GM21528 (cell line): ENCODE data around the gene MRRF.

Experiments
- ATAC-seq: cut with Tn5 transposase; IDR thresholded peaks from one replicate; pipeline ENCODE4 v1.9.1; 2021; ENCODE audit warnings: mild to moderate bottlenecking, moderate library complexity; ENCODE audit not compliant: unreplicated experiment, low FRiP score

The MRRF gene, protein sequence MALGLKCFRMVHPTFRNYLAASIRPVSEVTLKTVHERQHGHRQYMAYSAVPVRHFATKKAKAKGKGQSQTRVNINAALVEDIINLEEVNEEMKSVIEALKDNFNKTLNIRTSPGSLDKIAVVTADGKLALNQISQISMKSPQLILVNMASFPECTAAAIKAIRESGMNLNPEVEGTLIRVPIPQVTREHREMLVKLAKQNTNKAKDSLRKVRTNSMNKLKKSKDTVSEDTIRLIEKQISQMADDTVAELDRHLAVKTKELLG

DNA sequence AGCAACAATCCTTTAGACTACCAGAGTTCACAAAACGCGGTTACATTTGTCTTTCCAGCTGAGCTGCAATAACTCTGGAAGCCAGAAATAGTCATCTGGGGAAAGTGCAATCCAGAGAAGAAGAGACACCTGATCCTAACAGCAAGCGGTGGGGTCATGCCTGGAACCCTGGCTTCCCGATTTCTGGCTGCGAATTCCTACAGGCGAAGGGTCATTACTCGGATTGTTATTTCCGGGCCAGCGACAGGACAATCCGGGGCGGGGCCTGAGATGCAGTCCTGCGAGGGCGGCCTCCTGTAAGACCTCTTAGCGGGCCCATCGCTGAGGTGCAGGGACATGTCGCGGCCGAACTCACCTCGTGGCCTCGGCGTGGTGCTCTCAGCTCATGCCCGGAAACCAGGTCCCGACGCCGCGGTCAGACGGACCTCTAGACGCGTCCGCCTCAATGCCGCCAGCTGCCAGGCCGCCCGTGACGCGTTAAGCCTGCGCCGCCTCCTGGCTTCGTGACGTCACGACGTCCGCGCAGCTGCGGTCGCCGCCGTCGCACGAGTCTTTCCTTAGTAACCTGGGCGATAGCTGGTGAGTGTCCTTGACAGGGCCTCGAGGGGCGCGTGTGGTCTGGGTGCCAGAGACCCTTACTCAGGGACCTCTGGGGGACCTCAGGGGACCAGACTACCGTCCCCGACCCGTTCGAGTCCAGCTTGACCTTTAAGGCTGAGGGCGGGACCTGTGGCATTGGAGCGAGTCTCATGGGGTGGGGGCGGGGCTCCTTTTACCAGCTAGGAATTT, at the start of gene MRRF, which contains the start of gene RBM18:
MRRF (plus strand) TSS at position 523 of the 789 bp plus-strand sequence. CDS start 6,010 bp downstream, outside the sequence.
RBM18 (minus strand) TSS at position 481 of the 789 bp plus-strand sequence. CDS start 3,348 bp downstream, outside the sequence.
- peak; percentile 88 for ATAC-seq

DNA sequence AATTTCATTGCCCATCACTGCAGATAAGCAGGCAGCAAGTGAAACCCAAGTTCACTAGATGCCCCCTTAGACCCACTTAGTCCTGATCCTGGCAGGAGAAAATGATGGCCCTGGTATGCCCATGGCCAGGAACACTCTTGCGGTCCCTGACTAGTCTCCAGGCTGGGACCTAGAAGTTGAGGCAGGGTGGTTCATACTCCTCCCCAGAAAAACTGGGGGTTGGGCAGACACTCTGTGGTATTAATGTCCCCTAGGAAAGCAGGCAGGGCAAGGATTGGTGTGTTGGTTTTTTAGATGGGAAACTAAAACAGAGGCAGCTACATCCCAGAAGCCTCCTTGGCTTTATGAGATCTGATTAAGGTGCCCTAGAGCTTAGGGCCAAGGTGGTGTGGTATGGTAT, 49.0 kb upstream of the MRRF start:
- no peak for ATAC-seq

DNA sequence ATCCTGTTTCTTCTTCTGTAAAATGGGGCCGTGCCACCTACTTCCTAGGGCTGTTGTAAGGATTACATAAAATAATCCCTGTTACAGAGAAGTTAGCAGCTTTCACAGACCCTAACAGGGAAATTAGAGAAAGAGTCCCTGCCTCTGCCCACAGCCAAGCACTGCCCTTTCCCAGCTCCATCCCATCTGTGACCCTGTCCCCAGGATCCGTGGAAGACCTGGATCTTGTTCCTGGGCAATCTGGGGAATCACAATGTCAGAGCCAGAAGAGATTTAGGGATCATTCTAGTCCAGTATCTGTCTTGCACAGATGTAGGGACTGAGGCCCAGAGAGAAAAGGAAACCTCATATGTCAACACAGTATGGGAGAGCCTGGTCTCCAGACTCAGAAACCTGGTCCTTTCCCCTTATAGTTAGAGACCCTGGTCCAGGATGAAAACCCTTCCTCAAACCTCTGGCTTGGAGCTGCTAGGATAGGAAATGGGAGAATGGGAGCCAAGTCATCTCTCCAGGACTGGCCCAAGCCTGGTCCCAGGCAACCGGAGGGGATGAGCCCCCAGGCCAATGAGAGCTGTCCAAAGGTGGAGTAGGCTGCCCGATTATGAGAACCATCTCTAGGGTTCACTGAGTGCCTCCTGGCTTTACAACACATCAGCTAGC, 48.4 kb upstream of the MRRF start:
- ATAC-seq, result no peak

DNA sequence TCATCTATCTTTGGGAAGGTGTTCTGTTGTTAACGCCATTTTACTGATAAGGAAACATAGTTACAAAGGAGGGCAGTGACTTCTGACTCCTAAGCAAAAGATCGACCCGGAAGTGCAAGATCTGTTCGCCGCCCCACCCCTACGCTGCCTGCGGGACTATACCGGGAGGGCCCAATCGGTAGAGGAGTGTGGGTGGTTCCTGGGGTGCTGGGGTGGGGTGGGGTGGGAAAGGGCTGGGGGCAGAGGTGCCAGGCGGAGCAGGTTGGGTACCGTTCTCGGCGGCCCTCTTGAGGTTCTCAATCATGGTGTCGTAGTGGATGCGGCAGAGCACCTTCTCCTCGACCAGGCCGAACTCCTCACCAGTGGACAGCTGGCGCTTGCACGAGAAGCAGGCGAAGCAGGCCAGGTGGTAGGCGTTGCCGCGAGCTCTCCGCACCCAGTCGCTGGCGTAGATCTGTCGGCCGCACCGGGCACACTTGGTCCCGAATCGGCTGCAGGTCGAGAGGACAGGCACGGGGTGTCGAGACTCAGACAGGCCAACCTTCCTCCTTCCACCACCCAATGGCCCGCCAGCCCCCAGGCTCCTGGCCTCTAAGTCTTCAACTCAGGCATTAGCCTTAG, 47.8 kb upstream of the MRRF start:
- no peak for ATAC-seq

DNA sequence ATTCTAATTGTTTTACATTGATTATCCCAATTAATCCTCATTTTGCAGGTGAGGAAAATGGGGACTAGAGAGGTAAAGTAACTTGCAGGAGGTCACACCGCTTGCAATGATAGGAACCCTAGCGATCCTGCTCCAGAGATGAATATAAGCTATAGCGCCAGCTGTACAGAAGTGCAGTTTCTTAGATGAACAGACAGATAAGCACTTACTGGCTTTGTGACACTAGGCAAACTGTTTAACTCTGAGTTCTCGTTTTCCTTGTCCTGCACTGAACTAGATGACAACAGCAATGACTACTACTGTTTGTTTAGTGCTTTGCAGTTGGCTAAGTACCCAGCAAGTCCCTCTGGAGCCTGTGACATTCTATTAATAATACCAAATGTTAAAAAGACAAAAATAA, 47.0 kb upstream of the MRRF start:
- no peak for ATAC-seq

DNA sequence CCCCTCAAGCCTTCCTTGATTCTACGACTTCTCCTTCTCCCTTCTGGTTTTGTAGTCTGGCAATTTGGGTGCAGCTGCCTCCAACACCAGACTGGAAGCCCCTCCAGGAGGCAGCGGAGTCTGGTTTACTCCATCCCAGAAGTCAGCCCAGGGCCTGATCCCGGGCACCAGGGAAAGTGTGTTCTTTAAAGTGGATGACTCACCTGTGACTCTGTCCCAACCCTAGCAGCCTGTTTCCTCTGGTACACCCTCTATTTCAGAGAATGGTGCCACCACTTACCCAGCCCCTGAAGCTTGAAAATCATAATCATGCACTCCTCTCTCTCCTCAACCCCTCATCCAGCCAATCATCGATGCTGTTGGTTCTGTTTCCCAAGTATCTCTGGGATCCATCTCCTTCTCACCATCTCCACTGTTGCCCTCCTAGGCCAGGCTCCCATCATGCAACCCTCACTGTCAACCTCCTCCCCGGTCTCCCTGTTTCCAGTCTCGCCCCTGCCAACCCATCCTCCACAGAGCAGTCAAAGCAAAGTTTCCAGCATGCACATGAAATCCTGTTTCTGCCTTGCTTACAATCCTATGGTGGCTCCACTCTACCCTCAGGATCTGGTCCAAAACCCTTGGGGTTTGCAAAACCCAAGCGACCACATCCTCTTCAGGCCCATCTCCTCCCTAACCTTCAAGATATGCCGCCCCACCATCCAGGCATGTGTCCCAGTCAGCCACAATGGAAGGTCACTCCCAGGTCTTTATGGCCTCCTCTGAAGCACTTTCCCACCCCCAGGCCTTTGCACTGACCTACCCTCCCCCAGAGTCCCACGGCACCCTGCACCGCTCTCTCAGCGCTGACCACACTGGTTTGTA, 46.4 kb upstream of the MRRF start:
- ATAC-seq, result no peak

DNA sequence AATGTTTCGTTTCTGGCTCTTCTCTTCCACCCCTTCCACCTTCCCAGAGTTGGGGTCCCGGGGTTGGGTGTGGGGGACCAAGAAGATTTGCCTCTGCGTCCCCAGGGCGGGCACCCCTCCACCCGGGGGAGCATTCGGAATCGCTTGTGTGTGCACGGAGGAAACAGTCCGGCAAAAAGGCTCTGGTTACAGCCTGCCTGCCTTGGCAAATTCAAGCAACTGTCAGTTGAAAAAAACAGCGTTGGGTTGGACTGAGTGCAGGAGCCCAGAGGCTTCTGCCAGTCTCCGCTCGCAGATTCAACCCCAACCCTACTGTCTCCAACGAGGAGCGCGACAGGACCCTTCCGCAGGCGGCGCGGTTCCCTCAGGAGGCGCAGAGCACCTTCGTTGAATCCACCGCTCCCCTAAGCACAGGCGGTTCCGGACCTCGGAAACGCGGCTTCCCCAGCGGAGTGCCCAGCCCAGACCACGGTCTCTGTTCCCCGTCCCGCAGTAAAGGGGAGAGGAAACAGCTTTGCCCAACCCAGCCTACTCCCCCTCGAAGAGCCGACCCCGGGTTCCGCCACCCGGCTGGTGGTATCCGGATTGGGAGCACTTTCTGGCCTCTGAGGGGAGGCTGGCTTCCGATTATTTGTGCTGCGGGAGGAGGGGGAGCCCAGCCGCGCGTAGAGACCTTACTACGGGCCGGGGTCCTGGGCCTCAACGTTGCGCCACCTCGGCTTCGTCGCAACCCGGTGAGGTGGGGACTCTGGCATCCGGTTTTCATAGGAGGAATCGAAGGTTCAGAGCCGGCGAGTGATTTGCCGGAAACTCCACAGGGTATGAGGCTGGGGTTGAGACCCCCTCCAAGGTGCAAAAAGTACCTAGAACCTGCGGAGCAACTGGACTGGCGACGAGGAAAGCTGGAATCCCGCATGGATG, 45.5 kb upstream of the MRRF start:
- no peak for ATAC-seq

DNA sequence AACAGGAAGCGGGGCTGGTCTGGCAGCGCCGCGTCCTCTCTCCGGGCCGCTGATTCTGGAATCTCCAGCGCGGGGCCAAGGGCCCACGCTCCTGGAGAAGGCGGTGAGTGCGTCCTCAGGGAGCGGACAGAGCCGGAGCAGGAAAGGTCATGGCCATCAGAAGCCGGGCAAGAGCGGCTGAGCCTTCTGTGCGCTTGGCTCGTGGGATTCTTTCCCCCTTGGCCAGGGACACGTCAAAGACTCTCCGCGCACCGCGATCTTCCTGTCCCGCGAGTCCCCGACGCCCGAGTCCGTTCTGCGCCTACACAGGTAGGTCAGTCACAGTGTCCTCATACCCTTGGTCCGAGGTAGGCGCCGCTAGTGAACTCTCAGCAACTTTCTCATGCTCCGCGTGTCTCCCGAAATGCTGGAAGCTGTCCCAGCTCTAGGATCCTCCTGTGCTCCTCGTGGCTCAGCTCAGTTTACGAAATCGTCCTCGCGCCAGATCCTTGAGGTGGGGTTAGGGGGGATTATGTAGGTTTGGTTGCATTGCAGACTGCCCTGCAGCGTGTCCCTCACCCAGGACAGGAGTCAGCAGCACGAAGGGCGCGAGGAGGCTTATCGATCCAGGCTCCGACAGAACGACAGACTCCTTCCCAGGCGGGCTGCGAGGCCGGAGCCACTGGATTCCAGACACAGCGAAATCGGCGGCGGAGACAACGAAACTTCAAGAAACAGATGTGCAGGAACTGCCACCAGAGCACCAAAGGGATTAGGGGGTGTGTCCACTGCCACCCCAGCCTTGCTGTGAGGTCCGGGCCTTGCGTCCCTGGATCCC, 44.6 kb upstream of the MRRF start:
- ATAC-seq, result no peak

DNA sequence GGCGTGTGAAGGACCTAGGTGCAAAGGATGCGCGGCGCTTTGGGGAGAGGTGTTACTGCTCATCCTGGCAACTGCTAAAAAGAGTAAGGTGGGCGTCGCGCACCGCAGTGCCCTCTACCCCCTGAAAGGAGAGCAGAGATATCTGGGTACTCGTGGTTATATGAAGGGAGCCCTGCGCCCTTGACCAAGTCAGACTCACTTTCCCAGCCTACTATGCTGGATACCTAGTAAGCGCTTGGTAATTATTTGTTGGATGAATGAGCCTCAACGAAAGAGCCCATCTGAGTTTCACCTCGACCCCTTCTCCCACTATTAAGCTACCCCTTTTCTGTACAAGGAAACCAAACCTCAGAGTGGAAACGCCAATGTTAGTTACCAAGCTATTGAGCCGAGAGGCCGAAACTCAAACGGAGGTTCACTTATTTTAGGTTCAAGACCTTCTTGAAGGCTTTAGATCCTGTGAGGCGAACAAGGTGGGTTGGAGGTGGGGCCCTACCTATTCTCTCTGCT, 44.0 kb upstream of the MRRF start:
- no peak for ATAC-seq

DNA sequence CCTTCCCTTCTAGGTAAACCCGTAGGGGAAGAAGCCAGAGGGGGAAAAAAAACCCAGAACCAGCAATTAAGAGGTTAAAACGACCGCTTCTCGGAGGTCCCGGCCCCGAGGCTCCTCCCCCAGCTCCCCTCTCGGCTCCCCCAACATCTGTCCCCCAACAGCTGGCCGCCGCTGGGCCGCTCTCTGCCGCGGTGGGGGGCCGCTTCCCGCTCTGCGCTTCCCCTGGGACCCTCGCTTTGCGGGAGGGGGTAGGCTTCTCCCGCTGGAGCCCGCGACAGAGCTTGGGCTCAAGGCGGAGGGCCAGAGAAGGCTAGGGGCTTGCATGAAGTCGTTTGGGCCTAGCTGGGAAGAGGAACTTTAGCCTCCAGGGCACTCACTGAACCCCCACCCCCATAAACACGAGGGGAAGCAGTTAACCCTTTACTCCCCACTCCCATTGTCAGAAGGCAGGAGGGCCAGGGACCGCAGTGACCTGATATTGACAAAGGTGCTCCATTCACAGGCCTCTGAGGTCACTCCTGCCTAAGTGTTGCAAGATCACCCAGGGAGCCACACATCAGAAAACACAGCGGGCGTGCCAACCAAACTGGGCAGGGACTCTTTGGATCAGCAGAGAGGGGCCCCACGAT, 43.4 kb upstream of the MRRF start:
- no peak for ATAC-seq

DNA sequence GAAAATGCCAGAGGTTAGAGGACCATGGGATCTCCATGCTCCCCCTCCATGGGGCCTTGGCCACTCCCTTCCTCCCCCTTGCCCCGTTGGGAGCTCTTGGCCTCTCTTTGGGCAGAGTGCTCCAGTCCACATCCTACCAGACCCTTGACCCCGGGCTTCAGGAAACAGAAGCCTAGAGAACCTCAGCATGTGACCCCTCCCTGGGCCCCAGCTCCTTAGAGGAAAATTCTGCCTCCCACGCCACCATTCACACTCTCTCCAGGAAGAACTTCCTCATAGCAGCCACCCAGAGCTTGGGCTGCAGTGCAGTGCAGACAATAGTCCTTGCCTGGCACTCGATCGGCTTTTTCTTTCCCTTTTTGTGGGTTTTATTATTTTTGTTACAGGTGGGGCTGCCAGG, 41.9 kb upstream of the MRRF start:
- no peak for ATAC-seq

DNA sequence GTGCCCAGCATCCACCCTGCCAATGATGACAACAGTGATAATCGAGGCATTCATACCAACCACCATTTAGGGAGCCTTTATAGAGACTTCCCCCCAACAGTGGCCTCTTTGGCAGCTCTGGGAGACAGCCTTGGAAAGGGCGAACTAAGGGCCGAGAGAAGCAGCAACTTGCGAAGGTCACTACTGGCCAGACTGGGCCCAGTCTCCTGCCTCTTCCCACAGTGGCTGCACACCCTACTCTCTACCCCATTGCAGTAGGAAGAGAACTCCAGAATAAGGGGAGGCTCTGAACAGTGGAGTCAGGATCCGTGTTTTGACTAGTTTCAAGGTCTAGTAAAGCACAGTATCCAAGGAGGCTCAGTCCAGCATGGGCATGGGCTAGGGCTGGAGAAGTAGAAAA, 41.2 kb upstream of the MRRF start:
- no peak for ATAC-seq

DNA sequence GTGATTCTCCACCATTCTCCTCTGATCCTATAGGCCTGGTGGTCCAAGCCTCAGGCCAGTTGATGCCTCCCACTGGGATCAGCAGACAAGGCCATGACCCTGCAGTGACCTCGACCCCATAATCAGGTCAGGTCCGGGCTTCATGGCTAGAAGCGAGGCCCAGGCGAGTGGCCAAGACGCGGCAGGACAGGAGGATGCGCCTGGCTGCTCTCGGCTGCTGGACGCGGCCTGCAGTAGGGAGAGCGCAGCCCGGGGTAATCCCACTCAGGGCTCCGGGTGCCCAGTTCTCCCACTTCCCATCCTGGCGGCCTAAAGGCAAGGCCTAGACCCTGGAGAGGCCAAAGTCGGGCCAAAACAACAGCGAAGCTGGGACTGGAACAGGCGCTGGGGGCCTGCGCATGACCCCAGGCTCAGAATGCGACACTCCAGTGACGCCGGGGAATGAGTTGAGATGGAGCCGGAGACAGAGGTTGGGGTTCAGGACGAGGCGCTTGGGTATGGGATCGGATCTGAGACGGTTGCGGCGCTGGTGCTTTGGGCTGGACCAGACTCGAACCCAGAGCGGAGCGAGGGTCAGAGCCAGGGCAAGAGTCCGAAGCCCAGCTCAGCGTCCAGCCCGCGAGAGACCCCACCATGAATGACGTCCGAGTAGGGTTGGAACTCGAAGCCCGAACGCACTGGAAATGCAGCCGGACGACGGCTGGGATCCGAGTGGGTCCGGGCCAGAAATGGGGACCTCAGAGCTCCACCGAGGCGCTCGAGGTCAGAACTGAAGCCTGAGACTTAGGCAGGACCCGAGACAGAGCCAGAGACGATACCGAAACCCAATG, 39.2 kb upstream of the MRRF start:
- no peak for ATAC-seq

DNA sequence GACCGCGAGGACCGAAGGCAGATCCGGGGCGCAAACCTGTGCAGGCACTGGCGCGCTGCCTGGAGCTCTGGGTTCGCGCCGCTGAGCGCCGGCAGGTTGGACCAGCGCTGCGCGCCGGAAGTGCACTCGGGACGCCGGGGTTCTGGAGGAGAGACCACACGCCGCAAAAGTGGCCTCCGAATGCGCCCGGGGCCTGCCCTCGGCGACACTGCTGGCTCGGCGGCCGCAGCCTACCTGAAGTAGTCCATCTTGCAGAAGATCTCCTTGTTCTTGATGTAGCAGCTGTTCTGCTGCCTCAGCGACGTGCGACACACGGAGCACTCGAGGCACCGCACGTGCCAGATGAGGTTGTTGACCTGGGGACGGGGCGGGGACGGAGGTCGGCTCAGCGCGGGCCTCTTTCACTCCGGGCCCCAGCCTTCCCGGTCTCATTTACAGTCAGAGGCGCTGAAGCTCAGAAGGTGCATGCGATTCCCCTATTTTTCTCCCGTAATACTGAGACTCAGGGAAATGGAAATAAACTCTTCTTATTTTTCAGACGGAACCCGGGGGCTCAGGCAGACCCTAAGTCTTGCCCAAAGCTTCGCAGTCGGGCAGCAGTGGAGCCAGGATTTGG, 38.4 kb upstream of the MRRF start:
- no peak for ATAC-seq

DNA sequence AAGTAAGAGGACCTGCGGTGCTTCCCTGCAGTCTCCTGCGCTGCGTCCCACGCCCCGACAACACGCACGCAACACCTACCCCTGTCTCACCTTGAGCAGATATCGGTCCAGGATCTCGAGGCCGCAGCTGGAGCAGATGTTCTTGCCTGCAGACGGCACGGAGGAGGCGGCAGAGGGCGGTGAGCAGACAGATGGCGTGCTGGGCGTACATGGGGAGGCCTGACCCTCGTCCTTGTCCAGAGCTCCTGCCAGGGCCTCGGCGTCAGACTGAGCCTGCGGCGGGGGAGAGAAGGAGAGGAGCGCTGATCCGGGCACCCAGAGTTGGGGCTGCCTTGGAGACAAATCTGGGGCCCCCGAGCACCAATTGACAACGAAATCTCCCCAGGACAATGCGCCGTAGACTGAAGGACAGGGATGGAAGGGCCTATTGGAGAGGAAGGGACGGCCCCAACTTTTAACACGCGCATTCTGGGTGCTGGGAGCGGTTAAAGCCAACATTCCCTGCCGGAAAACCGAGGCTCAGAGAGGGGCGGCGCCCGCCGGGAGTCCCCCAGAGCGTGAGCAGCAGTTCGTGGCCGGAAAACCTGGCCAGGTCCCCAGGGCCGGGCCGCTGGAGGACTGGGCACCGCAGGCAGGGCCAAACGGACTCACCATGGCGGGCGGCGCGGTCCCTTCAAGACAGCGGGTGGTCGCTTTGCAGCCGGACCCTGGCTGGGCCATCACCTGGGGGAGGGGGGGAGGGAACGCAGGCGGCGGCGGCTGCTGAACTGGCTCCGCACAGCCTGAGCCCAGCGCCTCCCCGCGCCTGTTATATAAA, 37.7 kb upstream of the MRRF start:
- ATAC-seq, result no peak

DNA sequence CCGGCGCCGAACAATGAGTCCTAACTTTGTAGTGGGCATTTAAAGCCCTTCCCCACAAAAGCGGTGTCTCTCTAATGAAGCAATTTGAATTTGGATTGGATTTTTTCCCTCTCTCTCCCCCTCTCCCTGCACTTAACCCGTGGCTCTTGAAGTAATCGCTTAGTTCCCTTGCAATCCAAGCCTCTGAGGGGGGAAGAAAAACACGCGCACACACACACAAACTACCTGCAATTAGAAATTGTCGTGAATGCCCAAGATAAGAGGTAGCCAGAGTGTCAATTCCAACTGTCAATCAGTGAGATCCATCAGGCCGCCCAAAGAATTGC, 37.1 kb upstream of the MRRF start:
- ATAC-seq, result no peak
